HUDEP-2 (cell line): ENCODE measurements around the gene FAM174C.
"Not testable (repeated sequence)": the region's sequence is repeated elsewhere in the genome, so short reads cannot be mapped to it uniquely, and the experiment has no call there.

ENCODE experiments used
- DNase-seq, 76 experiments: peaks; one replicate each; lab custom pipeline; 2025; ENCODE audit not compliant: unreplicated experiment in 76 of 76; lab: John Stamatoyannopoulos, UW

FAM174C gene

DNA sequence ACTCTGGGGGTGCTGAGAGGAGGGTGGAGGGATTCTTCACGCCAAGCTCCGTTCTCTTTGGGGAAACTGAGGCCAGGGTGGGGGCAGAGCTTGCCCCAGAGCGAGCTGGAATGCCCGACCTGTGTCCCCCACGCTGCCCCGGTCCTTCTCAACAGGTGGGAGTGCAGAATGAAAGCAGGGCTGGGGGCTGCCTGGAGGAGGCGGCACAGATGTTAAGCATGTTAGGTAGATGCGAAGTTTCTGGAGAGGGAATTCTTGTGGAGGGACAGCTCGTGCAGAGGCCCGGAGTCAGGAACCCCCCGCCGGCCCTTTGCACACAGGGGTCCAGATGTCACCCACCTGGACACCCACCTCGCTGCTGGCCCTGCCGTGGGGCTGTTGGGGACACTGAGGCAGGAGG, 19.4 kb downstream of the FAM174C start:
- no peak for DNase-seq

GRCh38 chr19:1295169-1296012, 20.1 kb downstream of the FAM174C start:
- peak in 16 of 76 experiments; percentile 13 to 59 (median 27) for DNase-seq

GRCh38 chr19:1296078-1296477, 20.7 kb downstream of the FAM174C start:
- DNase-seq: no peak

DNA sequence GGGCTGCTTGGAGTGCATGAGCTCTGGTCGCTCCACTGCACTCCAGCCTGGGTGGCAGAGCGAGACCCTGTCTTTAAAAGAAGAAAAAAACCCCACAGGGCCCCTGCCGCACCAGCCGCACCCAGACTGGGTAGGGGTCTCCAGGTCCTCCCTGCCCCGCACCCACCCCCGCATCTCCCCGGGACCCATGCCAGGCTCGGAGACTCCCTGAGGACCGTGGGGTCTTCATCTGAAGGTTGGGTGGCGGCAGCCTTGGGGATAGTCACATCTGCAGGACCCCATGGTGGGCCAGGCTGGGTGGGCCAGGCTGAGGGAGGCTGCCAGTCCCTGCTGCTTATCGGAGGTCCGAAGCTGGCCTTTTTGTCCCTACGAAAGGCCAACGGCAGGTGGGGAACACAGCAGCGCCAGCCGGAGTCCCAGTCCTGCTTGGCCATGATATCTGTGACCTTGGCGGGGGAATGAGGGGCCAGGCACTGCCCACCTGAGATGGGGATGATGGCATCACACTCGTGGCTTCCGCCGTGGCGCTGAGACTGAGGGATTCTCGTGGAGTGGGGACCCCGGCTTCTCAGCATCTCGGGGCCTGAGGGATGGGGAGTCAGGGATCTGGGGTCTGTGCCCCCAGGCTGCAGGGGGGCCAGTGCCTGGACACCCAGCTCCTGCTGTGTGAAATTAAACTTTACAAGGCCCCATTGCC, 21.4 kb downstream of the FAM174C start:
- DNase-seq: no peak

- no peak for DNase-seq
These were observed 22.9 kb downstream of the FAM174C start for GRCh38 chr19:1298235-1298634.

GRCh38 chr19:1299801-1300200, 24.5 kb downstream of the FAM174C start:
- DNase-seq: no peak

- DNase-seq: no peak
These were observed 25.6 kb downstream of the FAM174C start for GRCh38 chr19:1300744-1301490.

DNA sequence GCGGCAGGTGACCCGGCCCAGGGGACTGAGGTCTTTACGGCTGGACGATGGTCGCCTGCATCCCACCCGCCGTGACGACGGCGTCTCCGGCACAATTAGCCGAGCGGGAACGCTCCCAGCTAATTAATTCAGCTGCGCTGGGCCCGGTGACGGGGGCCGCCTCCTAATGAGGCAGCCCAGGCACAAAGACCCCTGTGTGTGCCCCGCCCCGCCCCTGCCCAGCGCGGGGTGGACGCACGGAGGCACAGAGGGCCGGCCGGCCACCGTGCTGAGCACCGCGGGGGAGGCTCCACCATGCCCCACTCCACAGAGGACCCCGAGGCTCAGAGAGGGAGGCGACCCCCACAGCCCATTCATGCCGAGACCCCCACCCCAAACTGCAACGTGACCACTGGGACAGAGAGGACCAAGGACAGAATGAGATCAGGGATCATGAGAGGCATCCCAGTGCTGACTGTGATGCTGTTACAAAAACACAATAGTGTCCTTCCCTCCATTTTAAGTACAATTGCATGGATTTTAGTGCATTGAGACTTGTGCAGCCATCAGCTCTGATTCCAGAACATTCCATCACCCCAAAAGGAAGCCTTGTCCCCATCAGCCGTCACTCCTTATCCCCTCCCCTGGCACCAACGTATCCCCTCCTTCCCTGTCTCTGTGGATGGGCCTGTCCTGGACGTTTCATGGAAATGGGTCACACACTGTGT, 27.4 kb downstream of the FAM174C start:
- DNase-seq: no peak

- DNase-seq: no peak
These were observed 29.0 kb downstream of the FAM174C start for GRCh38 chr19:1304197-1304924.

DNA sequence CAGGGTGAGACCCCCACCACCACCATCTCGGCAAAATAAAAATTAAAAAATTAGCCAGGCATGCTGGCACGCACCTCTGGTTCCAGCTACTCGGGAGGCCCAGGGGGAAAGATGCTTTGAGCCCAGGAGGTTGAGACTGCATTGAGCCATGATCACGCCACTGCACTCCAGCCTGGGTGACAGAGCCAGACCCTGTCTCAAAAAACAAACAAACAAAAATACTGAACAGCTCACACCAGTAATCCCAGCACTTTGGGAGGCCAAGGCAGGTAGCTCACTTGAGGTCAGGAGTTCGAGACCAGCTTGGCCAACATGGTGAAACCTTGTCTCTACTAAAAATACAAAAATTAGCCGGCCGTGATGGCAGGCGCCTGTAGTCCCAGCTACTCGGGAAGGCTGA, 30.0 kb downstream of the FAM174C start:
- DNase-seq: not testable (repeated sequence)

GRCh38 chr19:1307320-1307719, 32.0 kb downstream of the FAM174C start:
- no peak for DNase-seq

- no peak for DNase-seq
These were observed 32.5 kb downstream of the FAM174C start for GRCh38 chr19:1307755-1308303.

GRCh38 chr19:1308718-1309117, 33.4 kb downstream of the FAM174C start:
- no peak for DNase-seq

DNA sequence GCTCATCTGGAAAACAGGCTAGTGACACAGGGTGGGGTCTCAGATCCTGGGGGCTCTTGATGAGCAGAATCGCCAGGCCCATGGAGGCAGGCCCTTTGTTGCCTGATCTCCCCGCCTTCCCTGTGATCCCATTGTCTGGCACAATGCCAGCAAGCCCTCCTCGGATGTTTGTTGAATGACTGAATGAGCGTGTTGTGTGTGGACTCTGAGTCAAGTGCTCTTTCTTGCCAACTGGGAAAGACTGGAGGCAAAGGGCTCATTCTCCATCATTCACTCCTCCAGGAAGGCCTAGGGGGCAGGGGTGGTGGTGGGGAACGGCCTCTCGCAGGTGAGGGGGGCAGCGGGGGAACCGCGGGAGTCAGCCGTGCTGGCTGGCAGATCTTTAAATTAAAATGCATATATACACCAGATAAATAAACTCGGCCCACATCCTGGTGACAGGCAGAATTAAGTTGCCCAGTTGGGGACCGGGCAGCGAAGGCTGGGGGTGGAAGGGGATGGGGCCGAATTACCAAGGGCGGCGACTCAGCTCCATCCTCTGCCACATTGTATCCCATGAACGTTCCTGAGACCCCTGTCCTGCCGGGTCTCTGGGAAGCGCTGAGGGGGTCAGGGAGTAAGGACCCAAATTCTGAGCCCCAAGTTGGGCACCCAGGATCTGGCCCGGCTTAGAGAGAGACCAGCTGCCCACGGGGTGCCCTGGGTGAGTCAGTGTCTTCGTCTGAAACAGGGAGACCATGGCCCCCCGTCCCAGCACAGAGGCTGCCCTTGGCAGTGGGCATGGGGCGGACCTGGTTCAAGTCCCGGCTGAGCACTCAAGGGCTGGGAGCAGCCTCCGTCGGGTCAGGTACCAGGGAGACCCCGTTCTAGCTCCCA, 34.9 kb downstream of the FAM174C start:
- no peak for DNase-seq

GRCh38 chr19:1310853-1311180, 35.5 kb downstream of the FAM174C start:
- DNase-seq: no peak

- DNase-seq: no peak
These were observed 36.3 kb downstream of the FAM174C start for GRCh38 chr19:1311543-1312091.

DNA sequence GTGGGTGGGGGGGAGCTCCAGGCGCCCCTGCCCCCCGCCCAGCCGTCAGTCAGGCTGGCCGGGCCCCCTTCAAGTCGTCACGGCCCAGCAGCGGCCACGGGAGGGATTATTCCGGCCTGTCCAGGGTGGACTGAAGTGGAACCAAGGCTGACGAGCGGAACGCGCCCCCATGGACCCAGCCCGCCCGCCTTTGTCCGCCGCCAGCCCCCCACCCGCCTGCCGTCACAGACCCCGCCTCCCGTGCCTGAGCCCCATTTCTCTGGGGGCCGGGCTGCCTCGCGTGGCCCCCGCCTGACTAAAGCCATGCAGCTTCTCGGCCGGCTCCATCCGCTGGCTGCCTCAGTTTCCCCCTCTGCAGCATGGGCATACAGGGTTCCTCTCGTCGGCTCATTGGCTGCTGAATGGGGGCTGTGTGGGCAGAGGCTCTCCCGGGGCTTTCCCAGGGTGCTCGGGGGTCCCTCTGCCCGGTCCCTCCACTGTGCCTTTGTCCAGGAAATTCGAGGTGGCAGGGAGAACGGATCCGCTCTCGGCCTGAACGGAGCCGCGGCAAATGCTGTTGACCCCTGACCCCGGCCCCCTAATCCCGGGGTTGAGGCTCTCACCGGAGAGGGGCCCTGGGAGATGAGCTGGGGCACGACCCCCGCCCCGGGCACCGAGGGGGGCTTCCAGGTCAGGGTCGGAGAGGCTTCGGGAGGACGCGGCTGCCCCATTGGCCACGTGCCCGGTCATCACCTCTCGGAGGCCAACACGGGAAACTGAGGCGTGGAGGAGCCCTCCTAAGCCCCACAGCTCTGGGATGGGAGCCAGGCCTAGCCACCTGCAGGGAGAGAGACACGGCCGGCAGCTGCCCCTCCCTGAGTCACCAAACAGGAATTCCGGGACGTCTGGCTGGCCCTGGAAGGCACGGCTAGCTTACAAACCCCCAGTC, 37.7 kb downstream of the FAM174C start:
- no peak for DNase-seq
